GM23338 (cell line): ENCODE data around the gene DNAAF5.

ENCODE experiments used
- EZH2 ChIP-seq: fragments of 200-600 bp; sonication (generic); IDR thresholded peaks from one replicate; pipeline ENCODE4 v1.8.0; 2017; ENCODE audit warnings: antibody characterized with exemption, mild to moderate bottlenecking, low read depth; ENCODE audit not compliant: unreplicated experiment
- EZH2phosphoT487 ChIP-seq: fragments of 200-600 bp; sonication (generic); IDR thresholded peaks from one replicate; pipeline ENCODE4 v1.8.1; 2018; ENCODE audit warnings: antibody characterized with exemption; ENCODE audit not compliant: unreplicated experiment
- ZNF331 ChIP-seq: fragments of 250-450 bp; sonication (Bioruptor Pico); IDR thresholded peaks from 2 replicates; pipeline ENCODE4 v1.5.0; 2020; ENCODE audit warnings: low read depth, mild to moderate bottlenecking, moderate library complexity
- TF ChIP-seq, protein P1 (sequence below), 2 experiments: fragments of 200-600 bp in 1 of 2; sonication (generic) in 1 of 2; conservative IDR thresholded peaks; 2 replicates each; pipeline versions ENCODE4 v1.5.1 to v1.6.1; 2016 to 2017; ENCODE audit warnings: antibody characterized with exemption in 2 of 2, low read depth in 2 of 2, mild to moderate bottlenecking in 2 of 2, moderate library complexity in 1 of 2
- TF ChIP-seq, protein P2 (sequence below): IDR thresholded peaks from one replicate; pipeline ENCODE4 v1.6.1; 2018; ENCODE audit warnings: antibody characterized with exemption; ENCODE audit not compliant: unreplicated experiment

DNA sequence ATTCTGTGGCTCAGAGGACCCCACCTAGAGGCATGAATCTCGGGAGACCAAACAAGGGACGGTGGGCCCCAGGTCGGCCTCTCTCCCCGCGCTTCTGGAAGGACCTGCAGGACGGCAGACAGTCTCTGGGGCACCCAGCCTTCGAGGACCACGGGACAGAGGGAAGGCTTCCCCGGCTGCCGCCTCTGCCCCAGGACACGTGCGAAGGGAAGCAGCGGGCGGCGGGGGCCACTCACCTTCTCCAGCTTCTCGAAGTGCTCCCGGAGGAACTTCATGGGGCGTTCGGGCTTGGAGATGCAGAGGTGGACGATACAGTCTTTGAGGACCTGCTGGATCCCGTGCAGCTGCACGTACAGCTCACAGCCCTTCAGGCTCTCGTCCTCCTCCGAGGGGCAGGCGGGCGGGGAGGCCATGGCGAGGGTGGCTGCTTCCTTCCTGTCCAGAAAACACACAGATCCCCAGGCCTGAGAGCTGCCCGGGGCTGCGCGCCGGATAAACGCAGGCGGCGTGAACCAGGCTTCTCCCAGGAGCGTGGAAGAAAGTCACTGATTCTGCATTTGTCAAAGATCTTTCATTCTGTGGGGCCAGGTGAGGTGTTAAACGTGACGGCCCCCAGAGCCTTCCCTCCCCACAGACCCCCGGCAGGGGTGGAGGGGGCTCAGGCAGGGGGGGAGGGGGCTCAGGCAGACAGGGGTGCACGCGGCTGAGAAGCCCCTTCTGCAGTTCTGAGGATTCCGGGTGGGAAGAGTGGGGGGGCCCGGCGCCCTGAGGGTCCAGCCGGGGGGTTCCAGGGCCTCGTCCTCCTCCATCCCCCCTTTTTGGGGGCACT is 15.2 kb upstream of the DNAAF5 start:
- TF ChIP-seq, protein P1, sequence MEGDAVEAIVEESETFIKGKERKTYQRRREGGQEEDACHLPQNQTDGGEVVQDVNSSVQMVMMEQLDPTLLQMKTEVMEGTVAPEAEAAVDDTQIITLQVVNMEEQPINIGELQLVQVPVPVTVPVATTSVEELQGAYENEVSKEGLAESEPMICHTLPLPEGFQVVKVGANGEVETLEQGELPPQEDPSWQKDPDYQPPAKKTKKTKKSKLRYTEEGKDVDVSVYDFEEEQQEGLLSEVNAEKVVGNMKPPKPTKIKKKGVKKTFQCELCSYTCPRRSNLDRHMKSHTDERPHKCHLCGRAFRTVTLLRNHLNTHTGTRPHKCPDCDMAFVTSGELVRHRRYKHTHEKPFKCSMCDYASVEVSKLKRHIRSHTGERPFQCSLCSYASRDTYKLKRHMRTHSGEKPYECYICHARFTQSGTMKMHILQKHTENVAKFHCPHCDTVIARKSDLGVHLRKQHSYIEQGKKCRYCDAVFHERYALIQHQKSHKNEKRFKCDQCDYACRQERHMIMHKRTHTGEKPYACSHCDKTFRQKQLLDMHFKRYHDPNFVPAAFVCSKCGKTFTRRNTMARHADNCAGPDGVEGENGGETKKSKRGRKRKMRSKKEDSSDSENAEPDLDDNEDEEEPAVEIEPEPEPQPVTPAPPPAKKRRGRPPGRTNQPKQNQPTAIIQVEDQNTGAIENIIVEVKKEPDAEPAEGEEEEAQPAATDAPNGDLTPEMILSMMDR (conservative IDR thresholded peaks at IDR 0.05; ENCODE audit: low read depth in 2 of 2): no peak
- TF ChIP-seq, protein P2, sequence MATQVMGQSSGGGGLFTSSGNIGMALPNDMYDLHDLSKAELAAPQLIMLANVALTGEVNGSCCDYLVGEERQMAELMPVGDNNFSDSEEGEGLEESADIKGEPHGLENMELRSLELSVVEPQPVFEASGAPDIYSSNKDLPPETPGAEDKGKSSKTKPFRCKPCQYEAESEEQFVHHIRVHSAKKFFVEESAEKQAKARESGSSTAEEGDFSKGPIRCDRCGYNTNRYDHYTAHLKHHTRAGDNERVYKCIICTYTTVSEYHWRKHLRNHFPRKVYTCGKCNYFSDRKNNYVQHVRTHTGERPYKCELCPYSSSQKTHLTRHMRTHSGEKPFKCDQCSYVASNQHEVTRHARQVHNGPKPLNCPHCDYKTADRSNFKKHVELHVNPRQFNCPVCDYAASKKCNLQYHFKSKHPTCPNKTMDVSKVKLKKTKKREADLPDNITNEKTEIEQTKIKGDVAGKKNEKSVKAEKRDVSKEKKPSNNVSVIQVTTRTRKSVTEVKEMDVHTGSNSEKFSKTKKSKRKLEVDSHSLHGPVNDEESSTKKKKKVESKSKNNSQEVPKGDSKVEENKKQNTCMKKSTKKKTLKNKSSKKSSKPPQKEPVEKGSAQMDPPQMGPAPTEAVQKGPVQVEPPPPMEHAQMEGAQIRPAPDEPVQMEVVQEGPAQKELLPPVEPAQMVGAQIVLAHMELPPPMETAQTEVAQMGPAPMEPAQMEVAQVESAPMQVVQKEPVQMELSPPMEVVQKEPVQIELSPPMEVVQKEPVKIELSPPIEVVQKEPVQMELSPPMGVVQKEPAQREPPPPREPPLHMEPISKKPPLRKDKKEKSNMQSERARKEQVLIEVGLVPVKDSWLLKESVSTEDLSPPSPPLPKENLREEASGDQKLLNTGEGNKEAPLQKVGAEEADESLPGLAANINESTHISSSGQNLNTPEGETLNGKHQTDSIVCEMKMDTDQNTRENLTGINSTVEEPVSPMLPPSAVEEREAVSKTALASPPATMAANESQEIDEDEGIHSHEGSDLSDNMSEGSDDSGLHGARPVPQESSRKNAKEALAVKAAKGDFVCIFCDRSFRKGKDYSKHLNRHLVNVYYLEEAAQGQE: no peak
- TF ChIP-seq EZH2phosphoT487 (no peak), EZH2 (no peak), ZNF331 (CRISPR knock-in tag) (no peak)
